Liver (tissue), 9 donors: ENCODE results near the gene CEP250. TPM values are rescaled to one million over a fixed set of nuclear protein-coding genes. Genes with fewer than 3 reads are reported as not detected.

Experiments used
- DNase-seq: peaks from one replicate; pipeline ENCODE4 v3.0.0-alpha.2; 2017; ENCODE audit warnings: low spot score
- H3K27ac ChIP-seq, 2 donors: one replicate each; pipeline ENCODE4 v1.7.0; 2013; ENCODE audit warnings: inconsistent platforms in 2 of 2, low read length in 2 of 2, control low read depth in 1 of 2, low read depth in 1 of 2, mild to moderate bottlenecking in 1 of 2
- H3K27me3 ChIP-seq, 4 donors: one replicate each; pipeline versions ENCODE4 v1.6.1 to v1.7.0; 2013; ENCODE audit warnings: low read length in 3 of 4, inconsistent platforms in 1 of 4, mild to moderate bottlenecking in 1 of 4, moderate library complexity in 1 of 4; ENCODE audit not compliant: control insufficient read depth in 4 of 4, insufficient read depth in 4 of 4
- H3K36me3 ChIP-seq, 4 donors: one replicate each; pipeline versions ENCODE4 v1.6.1 to v1.7.0; 2013; ENCODE audit warnings: low read length in 3 of 4, mild to moderate bottlenecking in 3 of 4, low read depth in 1 of 4, moderate library complexity in 1 of 4; ENCODE audit not compliant: control insufficient read depth in 4 of 4, insufficient read depth in 3 of 4
- H3K4me1 ChIP-seq, 4 donors: one replicate each; pipeline versions ENCODE4 v1.6.1 to v1.7.0; 2013; ENCODE audit warnings: low read length in 3 of 4, mild to moderate bottlenecking in 3 of 4, moderate library complexity in 1 of 4; ENCODE audit not compliant: control insufficient read depth in 4 of 4, insufficient read depth in 4 of 4
- H3K4me3 ChIP-seq, 3 donors: one replicate each; pipeline versions ENCODE4 v1.6.1 to v1.7.0; 2013; ENCODE audit warnings: low read length in 3 of 3, control low read depth in 1 of 3, low read depth in 1 of 3, mild to moderate bottlenecking in 1 of 3
- H3K9ac ChIP-seq, 2 donors: one replicate each; pipeline ENCODE4 v1.7.0; 2013; ENCODE audit warnings: low read length in 2 of 2, mild to moderate bottlenecking in 2 of 2, moderate library complexity in 2 of 2, control low read depth in 1 of 2, low read depth in 1 of 2
- H3K9me3 ChIP-seq, 4 donors: one replicate each; pipeline versions ENCODE4 v1.6.1 to v1.7.0; 2013; ENCODE audit warnings: low read length in 3 of 4; ENCODE audit not compliant: control insufficient read depth in 4 of 4
- ATF3 ChIP-seq: IDR thresholded peaks from 2 replicates; pipeline ENCODE4 v1.6.1; 2016; ENCODE audit warnings: antibody characterized with exemption
- CTCF ChIP-seq: fragments of 150-350 bp; IDR thresholded peaks from 2 replicates; pipeline ENCODE4 v1.5.1; 2017; ENCODE audit warnings: improper control_type of control experiment, low read depth, low read length; ENCODE audit not compliant: missing input control
- EGR1 ChIP-seq, 2 donors: IDR thresholded peaks; 2 replicates each; pipeline ENCODE4 v1.6.1; 2016 to 2018; ENCODE audit warnings: antibody characterized with exemption in 2 of 2, low read depth in 2 of 2
- FOXA1 ChIP-seq: IDR thresholded peaks from 2 replicates; pipeline ENCODE4 v1.6.1; 2016; ENCODE audit warnings: antibody characterized with exemption
- FOXA2 ChIP-seq: IDR thresholded peaks from 2 replicates; pipeline ENCODE4 v1.6.1; 2016; ENCODE audit warnings: antibody characterized with exemption
- GABPA ChIP-seq, 2 donors: IDR thresholded peaks in 1 of 2; conservative IDR thresholded peaks in 1 of 2; 2 replicates each; pipeline ENCODE4 v1.6.1; 2016; ENCODE audit warnings: antibody characterized with exemption in 2 of 2, mild to moderate bottlenecking in 1 of 2, moderate library complexity in 1 of 2
- HNF4A ChIP-seq, 2 donors: conservative IDR thresholded peaks; 2 replicates each; pipeline ENCODE4 v1.6.1; 2016; ENCODE audit warnings: antibody characterized with exemption in 2 of 2, mild to moderate bottlenecking in 2 of 2
- HNF4G ChIP-seq: IDR thresholded peaks from 2 replicates; pipeline ENCODE4 v1.6.1; 2016; ENCODE audit warnings: antibody characterized with exemption
- JUND ChIP-seq, 2 donors: IDR thresholded peaks; 2 replicates each; pipeline ENCODE4 v1.6.1; 2016; ENCODE audit warnings: antibody characterized with exemption in 2 of 2
- MAX ChIP-seq: IDR thresholded peaks from 2 replicates; pipeline ENCODE4 v1.6.1; 2016; ENCODE audit warnings: antibody characterized with exemption
- NR2F2 ChIP-seq: IDR thresholded peaks from 2 replicates; pipeline ENCODE4 v1.6.1; 2016; ENCODE audit warnings: antibody characterized with exemption
- RAD21 ChIP-seq, 2 donors: IDR thresholded peaks; 2 replicates each; pipeline ENCODE4 v1.6.1; 2016; ENCODE audit warnings: antibody characterized with exemption in 2 of 2, mild to moderate bottlenecking in 2 of 2
- REST ChIP-seq: IDR thresholded peaks from 2 replicates; pipeline ENCODE4 v1.6.1; 2016; ENCODE audit warnings: antibody characterized with exemption, mild to moderate bottlenecking
- RXRA ChIP-seq, 2 donors: IDR thresholded peaks; 2 replicates each; pipeline ENCODE4 v1.6.1; 2017 to 2018; ENCODE audit warnings: antibody characterized with exemption in 2 of 2, mild to moderate bottlenecking in 1 of 2
- SP1 ChIP-seq: IDR thresholded peaks from 2 replicates; pipeline ENCODE4 v1.6.1; 2018; ENCODE audit warnings: antibody characterized with exemption, mild to moderate bottlenecking
- TAF1 ChIP-seq: conservative IDR thresholded peaks from 2 replicates; pipeline ENCODE4 v1.6.1; 2016; ENCODE audit warnings: antibody characterized with exemption, mild to moderate bottlenecking
- YY1 ChIP-seq: IDR thresholded peaks from 2 replicates; pipeline ENCODE4 v1.6.1; 2016; ENCODE audit warnings: antibody characterized with exemption, mild to moderate bottlenecking
- ZBTB33 ChIP-seq: IDR thresholded peaks from 2 replicates; pipeline ENCODE4 v1.6.1; 2016; ENCODE audit warnings: antibody characterized with exemption
- WGBS: extraction: QIAGEN DNeasy Blood & Tissue Kit; methylation state at CpG from one replicate; pipeline ENCODE4 v1.1.7; 2013; 5-methylcytosine and 5-hydroxymethylcytosine counted together
- polyA plus RNA-seq, 2 donors: library from polyadenylated mRNA; stranded (reverse) in 1 of 2; unstranded in 1 of 2; fragments of 200-250 nt in 1 of 2; fragments of >200 nt in 1 of 2; fragmentation: Nextera tagmentation in 1 of 2; extraction: Ambion mirVana in 1 of 2; gene quantifications; one replicate each; pipeline versions ENCODE4 v1.2.1 to v1.2.3, GENCODE V29; 2013 to 2015
- total RNA-seq, 2 donors: library from RNA; depleted of rRNA; stranded (reverse); fragments of >200 nt; gene quantifications; one replicate each; pipeline ENCODE4 v1.2.3, GENCODE V29; 2014
- donor health status: healthy.
- donor health status: healthy.
- donor health status: healthy.
- donor health status: healthy.
- donor health status: healthy.

CEP250 gene
- total and polyA plus RNA-seq, 4 donors, result 3.4 to 13.3 (median 8.3) TPM

GRCh38 chr20:35408270-35408669 lies 47.1 kb upstream of the CEP250 start:
- Histone ChIP-seq H3K4me3 (no peak overlapping the region), H3K36me3 (peaks cover 4 to 19% (median 14%) of the 10 kb centered on the region in 4 donors), H3K9ac (no peak overlapping the region), H3K9me3 (no peaks in the 10 kb centered on the region), H3K27me3 (no peaks in the 10 kb centered on the region), H3K4me1 (peaks cover 0 to 13% (median 10%) of the 10 kb centered on the region in 4 donors), H3K27ac (no peak overlapping the region)
- WGBS, result 99% methylated on average over 3 of the region's 3 CpGs
- DNase-seq, result no peak
- TF ChIP-seq TAF1, result no peak
- no peak for TF ChIP-seq FOXA1
- TF ChIP-seq FOXA2, result no peak
- TF ChIP-seq MAX, result no peak
- TF ChIP-seq JUND (IDR thresholded peaks at IDR 0.05), result no peak
- TF ChIP-seq NR2F2, result no peak
- TF ChIP-seq RXRA (IDR thresholded peaks at IDR 0.05), result no peak
- no peak for TF ChIP-seq CTCF
- no peak for TF ChIP-seq SP1
- TF ChIP-seq ATF3, result no peak
- TF ChIP-seq EGR1 (IDR thresholded peaks at IDR 0.05; ENCODE audit: low read depth in 2 of 2), result no peak
- TF ChIP-seq HNF4G, result no peak
- no peak for TF ChIP-seq RAD21 (IDR thresholded peaks at IDR 0.05)
- TF ChIP-seq YY1, result no peak
- TF ChIP-seq GABPA (IDR thresholded peaks at IDR 0.05 in 1 of 2, conservative IDR thresholded peaks at IDR 0.05 in 1 of 2), result no peak
- no peak for TF ChIP-seq ZBTB33
- no peak for TF ChIP-seq HNF4A (conservative IDR thresholded peaks at IDR 0.05)
- TF ChIP-seq REST, result no peak
